ENCODE data around the gene SSTR3. TPM values are rescaled to one million over a fixed set of nuclear protein-coding genes. Genes with fewer than 3 reads are reported as not detected.

The SSTR3 gene
- total RNA-seq, 1 experiment from 2014 or later: 0.22 TPM

GRCh38 chr22:37196539-37197450 lies 15.5 kb downstream of the SSTR3 start (continued):
- TF ChIP-seq, protein P1, sequence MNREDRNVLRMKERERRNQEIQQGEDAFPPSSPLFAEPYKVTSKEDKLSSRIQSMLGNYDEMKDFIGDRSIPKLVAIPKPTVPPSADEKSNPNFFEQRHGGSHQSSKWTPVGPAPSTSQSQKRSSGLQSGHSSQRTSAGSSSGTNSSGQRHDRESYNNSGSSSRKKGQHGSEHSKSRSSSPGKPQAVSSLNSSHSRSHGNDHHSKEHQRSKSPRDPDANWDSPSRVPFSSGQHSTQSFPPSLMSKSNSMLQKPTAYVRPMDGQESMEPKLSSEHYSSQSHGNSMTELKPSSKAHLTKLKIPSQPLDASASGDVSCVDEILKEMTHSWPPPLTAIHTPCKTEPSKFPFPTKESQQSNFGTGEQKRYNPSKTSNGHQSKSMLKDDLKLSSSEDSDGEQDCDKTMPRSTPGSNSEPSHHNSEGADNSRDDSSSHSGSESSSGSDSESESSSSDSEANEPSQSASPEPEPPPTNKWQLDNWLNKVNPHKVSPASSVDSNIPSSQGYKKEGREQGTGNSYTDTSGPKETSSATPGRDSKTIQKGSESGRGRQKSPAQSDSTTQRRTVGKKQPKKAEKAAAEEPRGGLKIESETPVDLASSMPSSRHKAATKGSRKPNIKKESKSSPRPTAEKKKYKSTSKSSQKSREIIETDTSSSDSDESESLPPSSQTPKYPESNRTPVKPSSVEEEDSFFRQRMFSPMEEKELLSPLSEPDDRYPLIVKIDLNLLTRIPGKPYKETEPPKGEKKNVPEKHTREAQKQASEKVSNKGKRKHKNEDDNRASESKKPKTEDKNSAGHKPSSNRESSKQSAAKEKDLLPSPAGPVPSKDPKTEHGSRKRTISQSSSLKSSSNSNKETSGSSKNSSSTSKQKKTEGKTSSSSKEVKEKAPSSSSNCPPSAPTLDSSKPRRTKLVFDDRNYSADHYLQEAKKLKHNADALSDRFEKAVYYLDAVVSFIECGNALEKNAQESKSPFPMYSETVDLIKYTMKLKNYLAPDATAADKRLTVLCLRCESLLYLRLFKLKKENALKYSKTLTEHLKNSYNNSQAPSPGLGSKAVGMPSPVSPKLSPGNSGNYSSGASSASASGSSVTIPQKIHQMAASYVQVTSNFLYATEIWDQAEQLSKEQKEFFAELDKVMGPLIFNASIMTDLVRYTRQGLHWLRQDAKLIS (CRISPR knock-in tag; IDR thresholded peaks at IDR 0.05; ENCODE audit: borderline replicate concordance): no peak
- TF ChIP-seq ERG (CRISPR knock-in tag; IDR thresholded peaks at IDR 0.05) (no peak), NFE2L1 (CRISPR knock-in tag; IDR thresholded peaks at IDR 0.05) (no peak)

DNA sequence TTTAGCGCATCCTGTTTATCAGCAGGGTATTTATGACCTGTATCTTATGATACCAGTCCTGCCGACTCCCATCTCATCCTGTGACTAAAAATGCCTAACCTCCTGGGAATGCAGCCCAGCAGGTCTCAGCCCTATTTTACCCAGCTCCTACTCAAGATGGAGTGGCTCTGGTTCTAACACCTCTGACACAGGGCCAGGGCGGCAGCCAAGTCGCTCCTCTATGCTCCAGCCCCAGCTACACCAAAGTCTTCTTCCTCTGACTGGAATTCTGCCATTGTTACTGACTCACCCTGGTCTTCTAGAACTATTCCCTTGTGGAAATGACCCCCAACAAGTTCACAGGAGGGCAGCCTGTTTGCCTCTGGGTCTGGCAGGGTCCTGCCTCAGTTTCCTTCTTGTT lies 16.4 kb downstream of the SSTR3 start:
- ATAC-seq (no peak), DNase-seq (ENCODE audit: low spot score) (no peak)
- peaks cover 21% of the 10 kb centered on the region for H3K9me3 Mint-ChIP-seq
- peaks cover 33% of the 10 kb centered on the region for H3K4me1 Mint-ChIP-seq
- H3K36me3 Mint-ChIP-seq: peaks cover 20% of the 10 kb centered on the region
- peaks cover 3% of the 10 kb centered on the region; the same call in 1 of the 2 replicates for H3K27me3 Mint-ChIP-seq (ENCODE audit: low read depth)
- no peak for TF ChIP-seq MXD4 (CRISPR knock-in tag; IDR thresholded peaks at IDR 0.05; ENCODE audit: borderline replicate concordance)
- no peak for TF ChIP-seq ZNF281 (CRISPR knock-in tag; IDR thresholded peaks at IDR 0.05)
- no peak for TF ChIP-seq HMGA2 (CRISPR knock-in tag; IDR thresholded peaks at IDR 0.05)
- no peak for TF ChIP-seq ZNF416 (CRISPR knock-in tag; IDR thresholded peaks at IDR 0.05)
- TF ChIP-seq CBFB (CRISPR knock-in tag; IDR thresholded peaks at IDR 0.05; ENCODE audit: low read depth): no peak
- TF ChIP-seq, protein P2, sequence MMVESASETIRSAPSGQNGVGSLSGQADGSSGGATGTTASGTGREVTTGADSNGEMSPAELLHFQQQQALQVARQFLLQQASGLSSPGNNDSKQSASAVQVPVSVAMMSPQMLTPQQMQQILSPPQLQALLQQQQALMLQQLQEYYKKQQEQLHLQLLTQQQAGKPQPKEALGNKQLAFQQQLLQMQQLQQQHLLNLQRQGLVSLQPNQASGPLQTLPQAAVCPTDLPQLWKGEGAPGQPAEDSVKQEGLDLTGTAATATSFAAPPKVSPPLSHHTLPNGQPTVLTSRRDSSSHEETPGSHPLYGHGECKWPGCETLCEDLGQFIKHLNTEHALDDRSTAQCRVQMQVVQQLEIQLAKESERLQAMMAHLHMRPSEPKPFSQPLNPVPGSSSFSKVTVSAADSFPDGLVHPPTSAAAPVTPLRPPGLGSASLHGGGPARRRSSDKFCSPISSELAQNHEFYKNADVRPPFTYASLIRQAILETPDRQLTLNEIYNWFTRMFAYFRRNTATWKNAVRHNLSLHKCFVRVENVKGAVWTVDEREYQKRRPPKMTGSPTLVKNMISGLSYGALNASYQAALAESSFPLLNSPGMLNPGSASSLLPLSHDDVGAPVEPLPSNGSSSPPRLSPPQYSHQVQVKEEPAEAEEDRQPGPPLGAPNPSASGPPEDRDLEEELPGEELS (CRISPR knock-in tag; IDR thresholded peaks at IDR 0.05): no peak
- H3K27ac Mint-ChIP-seq: no peak overlapping the region
- ChIA-PET CTCF (interaction anchor here (4.9 kb wide), 1 partner anchor 29 kb away, joined by 49 read pairs; no protein-coding TSS in a partner anchor), POLR2A (no interaction called here)
- no peak overlapping the region for H3K4me3 Mint-ChIP-seq

- H3K27me3 Mint-ChIP-seq (ENCODE audit: low read depth): peaks cover 3% of the 10 kb centered on the region; the same call in 1 of the 2 replicates
- H3K27ac Mint-ChIP-seq: no peak overlapping the region
- ATAC-seq (no peak), DNase-seq (ENCODE audit: low spot score) (no peak)
- ChIA-PET CTCF (no interaction called here), POLR2A (no interaction called here)
- H3K9me3 Mint-ChIP-seq: peaks cover 27% of the 10 kb centered on the region
- H3K36me3 Mint-ChIP-seq: peaks cover 26% of the 10 kb centered on the region
- H3K4me3 Mint-ChIP-seq: no peak overlapping the region
- H3K4me1 Mint-ChIP-seq: peaks cover 37% of the 10 kb centered on the region
- TF ChIP-seq TEAD4 (CRISPR knock-in tag; IDR thresholded peaks at IDR 0.05) (no peak), NFATC4 (CRISPR knock-in tag; IDR thresholded peaks at IDR 0.05) (no peak), ZBTB21 (CRISPR knock-in tag; IDR thresholded peaks at IDR 0.05; ENCODE audit: borderline replicate concordance) (no peak), ZNF281 (CRISPR knock-in tag; IDR thresholded peaks at IDR 0.05) (no peak), USF1 (CRISPR knock-in tag; IDR thresholded peaks at IDR 0.05) (no peak)
- TF ChIP-seq, protein P1 (CRISPR knock-in tag; IDR thresholded peaks at IDR 0.05; ENCODE audit: borderline replicate concordance): no peak
Observed at GRCh38 chr22:37194750-37195149, 17.5 kb downstream of the SSTR3 start.

Measured in WTC11 (cell line).